Hepatocyte (in vitro differentiated cells): ENCODE data around the gene PTPRD. TPM values are rescaled to one million over a fixed set of nuclear protein-coding genes. Genes with fewer than 3 reads are reported as not detected.

ENCODE experiments used
- DNase-seq: peaks from one replicate; pipeline ENCODE4 v3.0.0-alpha.2; 2016; ENCODE audit warnings: low spot score
- H2AFZ ChIP-seq: fragments of 200-600 bp; sonication (generic); 2 replicates; pipeline ENCODE4 v1.6.0; 2016; ENCODE audit warnings: antibody characterized with exemption, mild to moderate bottlenecking
- H3K27ac ChIP-seq: fragments of 200-600 bp; sonication (generic); 2 replicates; pipeline ENCODE4 v1.5.1; 2016; ENCODE audit warnings: mild to moderate bottlenecking
- H3K27me3 ChIP-seq: fragments of 200-600 bp; sonication (generic); 2 replicates; pipeline ENCODE4 v1.6.1; 2016
- H3K36me3 ChIP-seq: fragments of 200-600 bp; sonication (generic); replicated peaks from 2 replicates; pipeline ENCODE4 v1.5.1; 2016; ENCODE audit warnings: low read depth; ENCODE audit not compliant: insufficient read depth
- H3K4me1 ChIP-seq: fragments of 200-600 bp; sonication (generic); 2 replicates; pipeline ENCODE4 v1.5.1; 2016; ENCODE audit warnings: mild to moderate bottlenecking, moderate library complexity; ENCODE audit not compliant: insufficient read depth
- H3K4me2 ChIP-seq: fragments of 200-600 bp; sonication (generic); 2 replicates; pipeline ENCODE4 v1.6.0; 2016
- H3K4me3 ChIP-seq: fragments of 200-600 bp; sonication (generic); 2 replicates; pipeline ENCODE4 v1.5.1; 2016; ENCODE audit warnings: mild to moderate bottlenecking
- H3K79me2 ChIP-seq: fragments of 200-600 bp; sonication (generic); 2 replicates; pipeline ENCODE4 v1.6.0; 2017; ENCODE audit warnings: mild to moderate bottlenecking
- H3K9me2 ChIP-seq: fragments of 200-600 bp; sonication (generic); replicated peaks from 2 replicates; pipeline ENCODE4 v1.6.0; 2017; ENCODE audit warnings: mild to moderate bottlenecking; ENCODE audit not compliant: insufficient read depth
- H3K9me3 ChIP-seq: fragments of 200-600 bp; sonication (generic); 2 replicates; pipeline ENCODE4 v1.5.1; 2016; ENCODE audit warnings: low read depth, mild to moderate bottlenecking
- H4K20me1 ChIP-seq: fragments of 200-600 bp; sonication (generic); 2 replicates; pipeline ENCODE4 v1.6.0; 2016; ENCODE audit warnings: mild to moderate bottlenecking; ENCODE audit not compliant: insufficient read depth, poor library complexity, severe bottlenecking
- CTCF ChIP-seq: fragments of 200-600 bp; sonication (generic); IDR thresholded peaks from 2 replicates; pipeline ENCODE4 v1.5.1; 2016; ENCODE audit warnings: antibody characterized with exemption, mild to moderate bottlenecking; ENCODE audit not compliant: poor library complexity
- EZH2 ChIP-seq: fragments of 200-600 bp; sonication (generic); IDR thresholded peaks from 2 replicates; pipeline ENCODE4 v1.6.1; 2016; ENCODE audit warnings: antibody characterized with exemption, mild to moderate bottlenecking, borderline replicate concordance
- EZH2phosphoT487 ChIP-seq: fragments of 200-600 bp; sonication (generic); IDR thresholded peaks from one replicate; pipeline ENCODE4 v1.6.1; 2018; ENCODE audit warnings: antibody characterized with exemption, mild to moderate bottlenecking, low read depth, moderate library complexity; ENCODE audit not compliant: unreplicated experiment, severe bottlenecking
- whole genome bisulfite sequencing: methylation state at CpG from one replicate; pipeline ENCODE4 v1.1.6; 2016; ENCODE audit warnings: low lambda C conversion rate; ENCODE audit errors: missing lambda C conversion rate; 5-methylcytosine and 5-hydroxymethylcytosine counted together
- polyA plus RNA-seq: library from polyadenylated mRNA; unstranded; fragments of >200 nt; fragmentation: Nextera tagmentation; extraction: Ambion mirVana; gene quantifications from 2 replicates; pipeline ENCODE4 v1.2.1, GENCODE V29; 2016
- total RNA-seq: library from RNA; depleted of rRNA; stranded (reverse); fragments of >200 nt; gene quantifications from 2 replicates; pipeline ENCODE4 v1.2.3, GENCODE V29; 2014

Gene PTPRD
- total and polyA plus RNA-seq, 2 experiments from 2014 or later: 6.5 to 77.6 TPM

DNA sequence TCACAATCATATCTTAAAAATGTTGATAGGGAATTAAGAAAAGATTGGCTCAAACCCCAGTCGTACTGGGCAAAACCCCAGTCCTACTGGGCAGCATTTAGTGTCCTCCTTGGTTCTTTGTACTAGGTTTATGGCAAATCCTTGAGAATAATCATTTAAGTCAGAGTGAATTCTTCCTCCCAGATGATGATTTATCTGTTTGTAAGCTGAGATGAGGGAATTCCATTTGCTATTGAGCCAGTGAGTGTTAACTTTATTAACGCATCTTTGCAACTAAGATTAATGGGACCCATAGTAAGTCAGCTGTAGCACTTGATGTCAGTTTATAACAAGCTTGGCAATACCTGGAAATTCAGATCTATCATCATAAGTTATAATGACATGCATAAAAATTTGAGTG is 1991.4 kb downstream of the PTPRD start:
- TF ChIP-seq EZH2 (no peak), CTCF (no peak), EZH2phosphoT487 (no peak)
- Histone ChIP-seq H3K36me3 (no peaks in the 10 kb centered on the region), H4K20me1 (no peaks in the 10 kb centered on the region), H3K4me3 (no peak overlapping the region), H2AFZ (no peak overlapping the region), H3K4me1 (no peaks in the 10 kb centered on the region), H3K9me2 (no peaks in the 10 kb centered on the region), H3K4me2 (no peak overlapping the region), H3K79me2 (no peaks in the 10 kb centered on the region), H3K27ac (no peak overlapping the region), H3K9me3 (no peaks in the 10 kb centered on the region), H3K27me3 (no peaks in the 10 kb centered on the region)
- no peak for DNase-seq
- WGBS: 86% methylated on average over 2 of the region's 2 CpGs

DNA sequence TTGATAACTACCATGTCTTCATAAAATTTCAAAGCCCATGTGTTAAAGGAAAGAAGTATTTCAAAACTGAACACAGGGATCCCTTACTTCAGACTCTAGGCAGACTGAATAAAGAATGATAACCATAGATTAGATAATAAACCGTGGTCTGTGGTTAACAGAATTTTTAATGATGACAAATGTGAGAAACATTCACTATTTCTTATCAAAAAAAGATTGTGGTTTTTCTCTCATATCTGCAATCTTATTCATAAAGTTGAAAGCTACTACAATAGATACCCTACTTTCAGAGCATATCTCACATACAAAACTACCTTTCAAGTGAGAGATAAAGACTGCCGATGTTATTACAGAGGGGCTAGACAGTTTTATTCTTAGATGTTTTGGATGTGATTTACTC is 1996.4 kb downstream of the PTPRD start:
- Histone ChIP-seq H3K4me3 (no peak overlapping the region), H3K79me2 (no peaks in the 10 kb centered on the region), H3K36me3 (no peaks in the 10 kb centered on the region), H3K9me3 (no peaks in the 10 kb centered on the region), H3K4me1 (no peaks in the 10 kb centered on the region), H3K4me2 (no peak overlapping the region), H3K9me2 (no peaks in the 10 kb centered on the region), H4K20me1 (no peaks in the 10 kb centered on the region), H3K27me3 (no peaks in the 10 kb centered on the region), H2AFZ (no peak overlapping the region), H3K27ac (no peak overlapping the region)
- no peak for TF ChIP-seq EZH2
- no peak for TF ChIP-seq CTCF
- no peak for TF ChIP-seq EZH2phosphoT487
- no peak for DNase-seq
- 70% methylated on average over 2 of the region's 2 CpGs for WGBS

- no peak for DNase-seq
- WGBS: 79% methylated on average over 3 of the region's 3 CpGs
- H3K4me2 ChIP-seq: no peak overlapping the region
- no peaks in the 10 kb centered on the region for H3K4me1 ChIP-seq
- no peaks in the 10 kb centered on the region for H4K20me1 ChIP-seq
- no peak overlapping the region for H2AFZ ChIP-seq
- no peaks in the 10 kb centered on the region for H3K79me2 ChIP-seq
- no peak overlapping the region for H3K4me3 ChIP-seq
- no peaks in the 10 kb centered on the region for H3K9me2 ChIP-seq
- H3K27me3 ChIP-seq: no peaks in the 10 kb centered on the region
- no peak for TF ChIP-seq EZH2
- TF ChIP-seq CTCF: no peak
- no peak for TF ChIP-seq EZH2phosphoT487
- no peaks in the 10 kb centered on the region for H3K9me3 ChIP-seq
- no peaks in the 10 kb centered on the region for H3K36me3 ChIP-seq
- no peak overlapping the region for H3K27ac ChIP-seq
These were observed 1997.8 kb downstream of the PTPRD start for GRCh38 chr9:8614926-8615440.
